AG20443 (cell line): Measurements from ENCODE around the gene ALAS2.
"Not testable (repeated sequence)": the region's sequence is repeated elsewhere in the genome, so short reads cannot be mapped to it uniquely, and the experiment has no call there.

Experiments used
- DNase-seq: peaks from one replicate; pipeline ENCODE4 v3.0.0; 2012; ENCODE audit warnings: low spot score, mixed read lengths

The ALAS2 gene

GRCh38 chrX:55005256-55005655, 25.5 kb downstream of the ALAS2 start:
- no peak for DNase-seq

- DNase-seq, result no peak
Measured at GRCh38 chrX:55004231-55004630, 26.5 kb downstream of the ALAS2 start.

GRCh38 chrX:54999717-55000598, 30.8 kb downstream of the ALAS2 start, which contains the start of gene APEX2:
Gene APEX2, plus strand, starts transcription at chrX:55000363. Its CDS starts 60 bp downstream, at chrX:55000423.
- DNase-seq, result peak; percentile 90

- DNase-seq, result no peak
Measured at GRCh38 chrX:54995621-54996020, 35.2 kb downstream of the ALAS2 start.

GRCh38 chrX:54994668-54995351, 36.0 kb downstream of the ALAS2 start:
- DNase-seq, result no peak

- DNase-seq, result no peak
Measured at GRCh38 chrX:54994099-54994498, 36.7 kb downstream of the ALAS2 start, which contains the start of gene PFKFB1. Gene PFKFB1, minus strand, starts transcription at chrX:54994188. Its CDS starts 181 bp downstream, at chrX:54994007.

- DNase-seq, result no peak
Measured at GRCh38 chrX:54992911-54993622, 37.7 kb downstream of the ALAS2 start.

- no peak for DNase-seq
Measured at GRCh38 chrX:54991706-54992105, 39.1 kb downstream of the ALAS2 start.

- not testable (repeated sequence) for DNase-seq
Measured at GRCh38 chrX:54983306-54983705, 47.5 kb downstream of the ALAS2 start.

- no peak for DNase-seq
Measured at GRCh38 chrX:54980334-54980733, 50.4 kb downstream of the ALAS2 start.

GRCh38 chrX:54979432-54979831, 51.3 kb downstream of the ALAS2 start:
- DNase-seq, result no peak

- DNase-seq, result no peak
Measured at GRCh38 chrX:54978448-54978847, 52.3 kb downstream of the ALAS2 start.

GRCh38 chrX:54977387-54977786, 53.4 kb downstream of the ALAS2 start:
- no peak for DNase-seq

- no peak for DNase-seq
Measured at GRCh38 chrX:54964766-54965497, 65.8 kb downstream of the ALAS2 start.

GRCh38 chrX:54961750-54962149, 69.0 kb downstream of the ALAS2 start:
- no peak for DNase-seq
